ENCODE measurements around the gene FJX1. TPM values are rescaled to one million over a fixed set of nuclear protein-coding genes. Genes with fewer than 3 reads are reported as not detected.

FJX1 gene, protein sequence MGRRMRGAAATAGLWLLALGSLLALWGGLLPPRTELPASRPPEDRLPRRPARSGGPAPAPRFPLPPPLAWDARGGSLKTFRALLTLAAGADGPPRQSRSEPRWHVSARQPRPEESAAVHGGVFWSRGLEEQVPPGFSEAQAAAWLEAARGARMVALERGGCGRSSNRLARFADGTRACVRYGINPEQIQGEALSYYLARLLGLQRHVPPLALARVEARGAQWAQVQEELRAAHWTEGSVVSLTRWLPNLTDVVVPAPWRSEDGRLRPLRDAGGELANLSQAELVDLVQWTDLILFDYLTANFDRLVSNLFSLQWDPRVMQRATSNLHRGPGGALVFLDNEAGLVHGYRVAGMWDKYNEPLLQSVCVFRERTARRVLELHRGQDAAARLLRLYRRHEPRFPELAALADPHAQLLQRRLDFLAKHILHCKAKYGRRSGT
- 14.3 TPM for polyA plus RNA-seq (2012; ENCODE audit: insufficient read depth, insufficient read length, low read depth)

DNA sequence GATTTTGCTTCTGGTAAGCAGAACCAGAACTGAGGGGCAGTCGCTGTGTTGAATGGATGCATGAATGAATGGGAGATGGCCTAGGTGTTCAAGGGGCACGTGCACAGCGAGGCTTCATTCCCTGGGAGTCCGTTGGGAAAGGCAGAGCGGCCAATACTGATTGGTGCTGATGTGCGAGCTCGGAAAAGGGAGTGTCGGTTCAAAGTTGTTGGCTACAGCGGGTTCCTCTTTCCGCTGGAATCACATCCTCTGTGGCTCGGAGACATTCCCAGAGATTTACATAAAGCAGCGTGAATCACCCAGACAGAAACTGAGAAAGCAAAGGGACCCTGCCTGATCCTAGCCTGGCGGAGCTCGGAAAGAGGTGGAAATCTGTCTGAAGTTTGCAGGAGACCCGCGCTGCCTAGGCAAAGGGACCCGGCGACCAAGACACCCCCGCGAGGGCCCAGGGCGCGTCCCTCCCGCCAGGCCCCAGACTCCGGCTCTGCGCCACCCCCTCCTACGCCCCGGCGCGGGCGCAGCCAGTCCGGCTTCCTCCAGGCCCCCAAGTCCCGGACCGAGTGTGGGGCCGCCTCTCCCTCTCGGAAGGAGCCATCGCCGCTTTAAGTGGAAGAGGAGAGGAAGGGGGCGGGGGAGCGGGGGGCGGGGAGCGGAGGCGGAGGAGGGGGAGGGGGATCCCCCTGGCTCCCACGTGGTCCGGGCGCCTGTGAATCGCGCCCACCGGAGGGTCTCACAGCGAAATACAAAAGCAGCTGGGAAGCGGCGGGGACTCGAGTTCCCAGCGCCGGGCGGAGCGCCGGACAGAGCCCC lies at the start of gene FJX1:
Gene FJX1 (plus strand): TSS at position 774 of the 810 bp plus-strand sequence. CDS start 177 bp downstream, outside the sequence.
- no peaks in the 10 kb centered on the region for H3K9me3 ChIP-seq
- no peaks in the 10 kb centered on the region; the same call in 1 of the 2 replicates for H3K4me1 ChIP-seq
- TF ChIP-seq, protein P1, sequence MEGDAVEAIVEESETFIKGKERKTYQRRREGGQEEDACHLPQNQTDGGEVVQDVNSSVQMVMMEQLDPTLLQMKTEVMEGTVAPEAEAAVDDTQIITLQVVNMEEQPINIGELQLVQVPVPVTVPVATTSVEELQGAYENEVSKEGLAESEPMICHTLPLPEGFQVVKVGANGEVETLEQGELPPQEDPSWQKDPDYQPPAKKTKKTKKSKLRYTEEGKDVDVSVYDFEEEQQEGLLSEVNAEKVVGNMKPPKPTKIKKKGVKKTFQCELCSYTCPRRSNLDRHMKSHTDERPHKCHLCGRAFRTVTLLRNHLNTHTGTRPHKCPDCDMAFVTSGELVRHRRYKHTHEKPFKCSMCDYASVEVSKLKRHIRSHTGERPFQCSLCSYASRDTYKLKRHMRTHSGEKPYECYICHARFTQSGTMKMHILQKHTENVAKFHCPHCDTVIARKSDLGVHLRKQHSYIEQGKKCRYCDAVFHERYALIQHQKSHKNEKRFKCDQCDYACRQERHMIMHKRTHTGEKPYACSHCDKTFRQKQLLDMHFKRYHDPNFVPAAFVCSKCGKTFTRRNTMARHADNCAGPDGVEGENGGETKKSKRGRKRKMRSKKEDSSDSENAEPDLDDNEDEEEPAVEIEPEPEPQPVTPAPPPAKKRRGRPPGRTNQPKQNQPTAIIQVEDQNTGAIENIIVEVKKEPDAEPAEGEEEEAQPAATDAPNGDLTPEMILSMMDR (IDR thresholded peaks at IDR 0.05; ENCODE audit: low read depth, low read length): no peak
- H3K36me3 ChIP-seq: no peaks in the 10 kb centered on the region
- peak within 1 kb of the TSS; percentile 83 for H3K4me3 ChIP-seq (ENCODE audit: low read depth, low read length)
- DNase-seq: peak; percentile 68
- no peaks in the 10 kb centered on the region for H3K27me3 ChIP-seq

DNA sequence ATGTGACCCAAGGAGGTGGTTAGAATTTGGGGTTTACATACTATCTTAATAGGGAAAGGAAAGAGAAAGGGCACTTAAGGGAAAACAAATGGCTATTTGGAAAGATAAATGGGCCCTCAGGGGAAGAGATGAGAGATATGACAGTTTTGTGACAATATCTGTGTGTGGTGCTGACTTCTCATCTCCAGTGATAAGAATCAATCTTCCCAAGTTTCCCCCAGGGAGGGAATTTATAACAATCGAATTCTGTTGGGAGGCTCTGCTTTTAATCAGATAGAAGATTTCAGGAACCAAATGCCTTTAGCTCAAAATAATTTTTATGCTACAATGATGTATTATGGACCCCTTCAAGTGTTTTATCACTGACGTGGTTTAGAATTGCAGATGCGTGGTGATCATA lies 46.6 kb upstream of the FJX1 start:
- Histone ChIP-seq H3K36me3 (no peaks in the 10 kb centered on the region), H3K4me3 (ENCODE audit: low read depth, low read length) (no peak overlapping the region), H3K9me3 (no peaks in the 10 kb centered on the region), H3K4me1 (no peaks in the 10 kb centered on the region), H3K27me3 (no peaks in the 10 kb centered on the region)
- no peak for DNase-seq
- TF ChIP-seq, protein P1 (IDR thresholded peaks at IDR 0.05; ENCODE audit: low read depth, low read length): no peak

DNA sequence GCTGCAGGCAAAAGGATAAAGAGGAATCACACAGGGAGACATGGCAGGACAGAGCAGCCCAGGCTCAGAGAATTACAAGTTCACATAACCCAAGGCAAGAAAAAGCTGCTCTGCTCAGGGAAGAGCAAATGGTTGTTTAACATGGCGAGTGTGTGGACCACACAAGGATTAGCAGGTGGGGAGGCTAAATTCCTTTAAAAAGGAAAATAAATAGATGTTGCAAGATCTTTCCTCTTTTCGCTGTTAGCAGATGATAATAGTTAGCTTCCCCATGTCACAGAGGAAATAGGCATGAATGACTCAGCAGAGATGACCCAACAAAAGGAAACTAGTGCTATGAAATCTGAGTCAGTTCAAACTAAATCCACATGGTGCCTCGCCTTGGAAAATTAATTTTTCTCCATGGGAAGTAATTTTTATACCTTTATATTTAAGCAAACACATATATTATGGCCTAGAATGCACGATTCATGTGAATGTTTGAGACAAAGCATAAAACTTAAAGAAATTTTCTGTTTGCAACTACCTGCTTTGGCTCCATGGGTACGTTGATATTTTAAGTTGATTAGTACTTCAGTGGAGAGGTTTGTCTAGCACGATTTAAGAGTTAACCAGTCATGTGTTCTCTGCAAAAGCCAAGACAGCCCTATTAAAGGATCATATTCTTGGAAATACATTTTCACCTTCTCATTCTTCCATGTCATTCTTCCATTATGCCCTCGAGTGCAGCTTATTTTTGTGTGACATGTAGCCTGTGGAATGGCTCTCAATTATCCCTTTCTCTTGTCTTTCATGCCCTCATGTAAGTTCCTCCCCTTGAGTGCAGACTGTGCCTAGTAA lies 38.5 kb upstream of the FJX1 start:
- TF ChIP-seq, protein P1 (IDR thresholded peaks at IDR 0.05; ENCODE audit: low read depth, low read length): no peak
- Histone ChIP-seq H3K4me3 (ENCODE audit: low read depth, low read length) (no peak overlapping the region), H3K4me1 (no peaks in the 10 kb centered on the region), H3K36me3 (no peaks in the 10 kb centered on the region), H3K27me3 (no peaks in the 10 kb centered on the region), H3K9me3 (no peaks in the 10 kb centered on the region)
- no peak for DNase-seq

DNA sequence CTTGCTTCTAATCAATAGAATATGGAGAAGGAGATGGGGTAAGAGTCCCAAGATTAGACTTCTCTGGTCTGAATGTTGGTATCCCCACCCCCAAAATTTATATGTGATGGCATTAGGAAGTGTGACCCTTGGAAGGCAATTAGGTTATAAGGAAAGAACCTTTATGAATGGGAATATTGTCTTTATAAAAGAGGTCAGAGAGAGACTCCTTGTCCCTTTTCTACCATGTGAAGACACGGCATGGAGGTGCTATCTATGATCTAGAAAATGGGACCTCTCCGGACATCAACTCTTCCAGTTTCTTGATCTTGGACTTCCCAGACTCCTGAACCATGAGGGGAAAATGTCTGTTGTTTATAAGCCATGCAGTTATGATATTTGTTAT lies 37.9 kb upstream of the FJX1 start:
- Histone ChIP-seq H3K9me3 (no peaks in the 10 kb centered on the region), H3K27me3 (no peaks in the 10 kb centered on the region), H3K4me1 (no peaks in the 10 kb centered on the region), H3K4me3 (ENCODE audit: low read depth, low read length) (no peak overlapping the region), H3K36me3 (no peaks in the 10 kb centered on the region)
- DNase-seq: no peak
- TF ChIP-seq, protein P1 (IDR thresholded peaks at IDR 0.05; ENCODE audit: low read depth, low read length): no peak

DNA sequence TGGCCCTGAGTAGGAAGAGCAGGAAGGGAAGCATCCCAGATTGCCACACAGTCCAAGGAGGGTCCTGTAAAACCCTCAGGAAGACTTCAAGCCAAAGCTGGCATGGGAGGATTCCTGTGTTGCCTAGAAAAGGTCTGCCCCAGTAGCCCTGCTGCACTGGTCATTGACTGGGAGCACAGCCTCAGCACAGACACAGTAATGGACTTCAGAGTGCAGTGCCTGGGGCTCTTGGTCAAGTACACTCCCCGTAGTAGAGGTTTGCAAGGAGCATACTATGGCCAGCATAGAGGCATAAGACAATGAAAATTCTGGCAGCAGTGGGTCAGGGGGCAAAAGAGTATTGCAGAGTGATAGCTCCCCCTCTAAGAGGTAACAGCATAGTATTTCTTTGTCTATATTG lies 36.2 kb upstream of the FJX1 start:
- Histone ChIP-seq H3K9me3 (no peaks in the 10 kb centered on the region), H3K4me3 (ENCODE audit: low read depth, low read length) (no peak overlapping the region), H3K36me3 (no peaks in the 10 kb centered on the region), H3K27me3 (no peaks in the 10 kb centered on the region), H3K4me1 (no peaks in the 10 kb centered on the region)
- TF ChIP-seq, protein P1 (IDR thresholded peaks at IDR 0.05; ENCODE audit: low read depth, low read length): no peak
- DNase-seq: no peak
